Spleen (tissue), 7 donors: ENCODE results near the gene RFESD.
"Not testable (repeated sequence)": the region's sequence is repeated elsewhere in the genome, so short reads cannot be mapped to it uniquely, and the experiment has no call there.

ENCODE experiments used
- POLR2A ChIP-seq, 3 donors: fragments of 450-650 bp; IDR thresholded peaks; one replicate each; pipeline ENCODE4 v1.5.1; 2017; ENCODE audit warnings: antibody characterized with exemption in 3 of 3, mild to moderate bottlenecking in 1 of 3
- POLR2AphosphoS5 ChIP-seq, 3 donors: sonication (generic); formaldehyde crosslinking; IDR thresholded peaks; one replicate each; pipeline ENCODE4 v1.5.1; 2017; ENCODE audit warnings: antibody characterized with exemption in 3 of 3
- TF ChIP-seq, protein P1 (sequence below), 11 experiments: fragments of 200-600 bp in 7 of 11; fragments of 450-650 bp in 4 of 11; sonication (generic) in 4 of 11; IDR thresholded peaks in 8 of 11; conservative IDR thresholded peaks in 3 of 11; 1 replicate in 7 of 11; 2 replicates in 4 of 11; pipeline versions ENCODE4 v1.4.0 to v1.8.0; 2016 to 2021; ENCODE audit warnings: antibody characterized with exemption in 11 of 11, inconsistent platforms in 4 of 11, mild to moderate bottlenecking in 1 of 11
- donor health status: DM: no; HTN: no; CAD: no; lungs with moderate emphysema.
- donor health status: DM: no; HTN: no; CAD: no.
- donor health status: DM: no; HTN: no; CAD: no.

GRCh38 chr5:95706196-95706595 lies 59.6 kb downstream of the RFESD start:
- TF ChIP-seq, protein P1, sequence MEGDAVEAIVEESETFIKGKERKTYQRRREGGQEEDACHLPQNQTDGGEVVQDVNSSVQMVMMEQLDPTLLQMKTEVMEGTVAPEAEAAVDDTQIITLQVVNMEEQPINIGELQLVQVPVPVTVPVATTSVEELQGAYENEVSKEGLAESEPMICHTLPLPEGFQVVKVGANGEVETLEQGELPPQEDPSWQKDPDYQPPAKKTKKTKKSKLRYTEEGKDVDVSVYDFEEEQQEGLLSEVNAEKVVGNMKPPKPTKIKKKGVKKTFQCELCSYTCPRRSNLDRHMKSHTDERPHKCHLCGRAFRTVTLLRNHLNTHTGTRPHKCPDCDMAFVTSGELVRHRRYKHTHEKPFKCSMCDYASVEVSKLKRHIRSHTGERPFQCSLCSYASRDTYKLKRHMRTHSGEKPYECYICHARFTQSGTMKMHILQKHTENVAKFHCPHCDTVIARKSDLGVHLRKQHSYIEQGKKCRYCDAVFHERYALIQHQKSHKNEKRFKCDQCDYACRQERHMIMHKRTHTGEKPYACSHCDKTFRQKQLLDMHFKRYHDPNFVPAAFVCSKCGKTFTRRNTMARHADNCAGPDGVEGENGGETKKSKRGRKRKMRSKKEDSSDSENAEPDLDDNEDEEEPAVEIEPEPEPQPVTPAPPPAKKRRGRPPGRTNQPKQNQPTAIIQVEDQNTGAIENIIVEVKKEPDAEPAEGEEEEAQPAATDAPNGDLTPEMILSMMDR (IDR thresholded peaks at IDR 0.05 in 8 of 11, conservative IDR thresholded peaks at IDR 0.05 in 3 of 11) = not testable (repeated sequence)
- not testable (repeated sequence) for TF ChIP-seq POLR2AphosphoS5, POLR2A (IDR thresholded peaks at IDR 0.05)
